OCI-LY3 (cell line): ENCODE measurements around the gene GPR158.

ENCODE experiments used
- CTCF ChIP-seq: fragments of 200-600, 300-600 bp; sonication (generic); IDR thresholded peaks from 2 replicates; pipeline ENCODE4 v1.5.1; 2014; ENCODE audit warnings: antibody characterized with exemption, low read length, low read depth
- EZH2phosphoT487 ChIP-seq: fragments of 200-600 bp; shearing (Covaris generic); IDR thresholded peaks from 2 replicates; pipeline ENCODE4 v1.6.1; 2018; ENCODE audit warnings: antibody characterized with exemption, mixed run types, low read depth

- TF ChIP-seq CTCF (no peak), EZH2phosphoT487 (no peak)
Observed at GRCh38 chr10:25162391-25162790, 12.4 kb upstream of the GPR158 start.
